EL (cell line): ENCODE measurements around the gene SERBP1.

Experiments
- DNase-seq: peaks from one replicate; pipeline ENCODE4 v3.0.0-alpha.2; 2016

The SERBP1 gene

GRCh38 chr1:67359592-67359991, 70.6 kb downstream of the SERBP1 start:
- DNase-seq: no peak
